ENCODE results near the gene PRSS53. TPM values are rescaled to one million over a fixed set of nuclear protein-coding genes. Genes with fewer than 3 reads are reported as not detected.

Gene PRSS53
- polyA plus RNA-seq, 1 of the 3 experiments (the other 2 are of a cell fraction): 3.1 TPM

- ChIA-PET POLR2A (no interaction called here), CTCF (interaction anchor here (1.0 to 1.1 kb wide), 2 partner anchors 9 to 87 kb away, joined by 3 read pairs; no protein-coding TSS in a partner anchor)
- TF ChIP-seq GABPA (IDR thresholded peaks at IDR 0.05; ENCODE audit: low read depth): no peak
- no peak for TF ChIP-seq SIN3A (IDR thresholded peaks at IDR 0.05; ENCODE audit: borderline replicate concordance, low read depth, low read length)
- no peak for TF ChIP-seq USF1 (IDR thresholded peaks at IDR 0.05; ENCODE audit: borderline replicate concordance, low read depth)
- TF ChIP-seq ZBTB33 (IDR thresholded peaks at IDR 0.05; ENCODE audit: borderline replicate concordance, low read depth): no peak
- TF ChIP-seq NRF1 (IDR thresholded peaks at IDR 0.05; ENCODE audit: low read depth, low read length): no peak
- no peak for TF ChIP-seq MAX (IDR thresholded peaks at IDR 0.05; ENCODE audit: low read depth)
- TF ChIP-seq ELF1 (IDR thresholded peaks at IDR 0.05): no peak
- TF ChIP-seq EP300 (IDR thresholded peaks at IDR 0.05; ENCODE audit: borderline replicate concordance in 1 of 2, low read depth in 1 of 2, low read length in 1 of 2): no peak
- no peak overlapping the region for H3K4me2 ChIP-seq
- H3K4me1 ChIP-seq (ENCODE audit: control insufficient read depth in 1 of 2, insufficient read depth in 2 of 2, low read depth in 1 of 2, low read length in 1 of 2): peaks cover 0 to 5% of the 10 kb centered on the region in 2 experiments; a peak in 1 of 4 replicates
- DNase-seq: no peak
- no peak overlapping the region for H2AFZ ChIP-seq (ENCODE audit: low read depth)
- H3K4me3 ChIP-seq (ENCODE audit: low read depth in 2 of 2, low read length in 1 of 2): no peak overlapping the region
- no peaks in the 10 kb centered on the region for H3K27me3 ChIP-seq (ENCODE audit: insufficient read depth)
- H4K20me1 ChIP-seq (ENCODE audit: insufficient read depth): no peaks in the 10 kb centered on the region
- peaks cover 10% of the 10 kb centered on the region for H3K79me2 ChIP-seq (ENCODE audit: insufficient read depth)
- no peak overlapping the region for H3K9ac ChIP-seq
- peaks cover 6 to 14% of the 10 kb centered on the region in 2 experiments for H3K36me3 ChIP-seq (replicated peaks in 1 of 2; ENCODE audit: control insufficient read depth in 1 of 2, insufficient read depth in 2 of 2, low read length in 1 of 2)
- no peaks in the 10 kb centered on the region for H3K9me3 ChIP-seq
- no peak overlapping the region for H3K27ac ChIP-seq (ENCODE audit: low read depth in 2 of 2, low read length in 1 of 2)
- H3F3A ChIP-seq (replicated peaks; ENCODE audit: insufficient read depth): peaks cover 15% of the 10 kb centered on the region
- 88% methylated on average over 4 of the region's 4 CpGs for WGBS (ENCODE audit: low lambda C conversion rate)
- no peaks in the 10 kb centered on the region for H3K9me2 ChIP-seq
Measured at GRCh38 chr16:31055613-31056012, 33.1 kb downstream of the PRSS53 start.

- peak overlapping the region; percentile 60; the same call in 1 of the 2 replicates for H2AFZ ChIP-seq (ENCODE audit: low read depth)
- no peaks in the 10 kb centered on the region for H3K9me2 ChIP-seq
- no peaks in the 10 kb centered on the region for H3K9me3 ChIP-seq
- no peaks in the 10 kb centered on the region for H3K36me3 ChIP-seq (replicated peaks in 1 of 2; ENCODE audit: control insufficient read depth in 1 of 2, insufficient read depth in 2 of 2, low read length in 1 of 2)
- no peak overlapping the region for H3K4me3 ChIP-seq (ENCODE audit: low read depth in 2 of 2, low read length in 1 of 2)
- peak overlapping the region; percentile 26 for H3K4me2 ChIP-seq
- no peaks in the 10 kb centered on the region for H4K20me1 ChIP-seq (ENCODE audit: insufficient read depth)
- no peaks in the 10 kb centered on the region for H3K27me3 ChIP-seq (ENCODE audit: insufficient read depth)
- H3K9ac ChIP-seq: no peak overlapping the region; the same call in 1 of the 2 replicates
- WGBS (ENCODE audit: low lambda C conversion rate): 3% methylated on average over 2 of the region's 2 CpGs
- peaks cover 10% of the 10 kb centered on the region for H3F3A ChIP-seq (replicated peaks; ENCODE audit: insufficient read depth)
- POLR2A ChIA-PET: no interaction called here
- peaks cover 0 to 5% of the 10 kb centered on the region in 2 experiments; a peak in 1 of 4 replicates for H3K4me1 ChIP-seq (ENCODE audit: control insufficient read depth in 1 of 2, insufficient read depth in 2 of 2, low read depth in 1 of 2, low read length in 1 of 2)
- CTCF ChIA-PET: no interaction called here
- no peak for DNase-seq
- H3K27ac ChIP-seq (ENCODE audit: low read depth in 2 of 2, low read length in 1 of 2): peak overlapping the region in 1 of 2 experiments; percentile 62; a peak in 2 of 4 replicates
- H3K79me2 ChIP-seq (ENCODE audit: insufficient read depth): no peaks in the 10 kb centered on the region
- TF ChIP-seq ZBTB33 (IDR thresholded peaks at IDR 0.05; ENCODE audit: borderline replicate concordance, low read depth) (no peak), FOSL2 (IDR thresholded peaks at IDR 0.05; ENCODE audit: borderline replicate concordance, low read depth) (peak; percentile 85), MXI1 (IDR thresholded peaks at IDR 0.05; ENCODE audit: low read depth, low read length) (no peak), CTCF (IDR thresholded peaks at IDR 0.05) (no peak), POLR2AphosphoS5 (IDR thresholded peaks at IDR 0.05; ENCODE audit: low read depth, low read length) (no peak), TEAD4 (IDR thresholded peaks at IDR 0.05; ENCODE audit: borderline replicate concordance, insufficient read depth) (no peak), FOXM1 (IDR thresholded peaks at IDR 0.05; ENCODE audit: low read depth) (no peak), IRF3 (IDR thresholded peaks at IDR 0.05; ENCODE audit: low read depth, low read length) (no peak), PBX3 (IDR thresholded peaks at IDR 0.05) (peak; percentile 45; the same call in 1 of the 2 replicates), TAF1 (IDR thresholded peaks at IDR 0.05; ENCODE audit: borderline replicate concordance, low read depth, low read length) (no peak), GABPA (IDR thresholded peaks at IDR 0.05; ENCODE audit: low read depth) (no peak), RFX5 (IDR thresholded peaks at IDR 0.05; ENCODE audit: low read length) (no peak)
Measured at GRCh38 chr16:31052114-31052513, 36.6 kb downstream of the PRSS53 start.
